NT2/D1 (cell line): Measurements from ENCODE around the gene BAIAP2L2.

Source experiments
- SUZ12 ChIP-seq: IDR thresholded peaks from 2 replicates; pipeline ENCODE4 v1.6.1; 2011; ENCODE audit not compliant: insufficient read length, insufficient read depth; ENCODE audit errors: extremely low read depth
- YY1 ChIP-seq: IDR thresholded peaks from 2 replicates; pipeline ENCODE4 v1.6.1; 2011; ENCODE audit not compliant: insufficient read length, insufficient read depth

DNA sequence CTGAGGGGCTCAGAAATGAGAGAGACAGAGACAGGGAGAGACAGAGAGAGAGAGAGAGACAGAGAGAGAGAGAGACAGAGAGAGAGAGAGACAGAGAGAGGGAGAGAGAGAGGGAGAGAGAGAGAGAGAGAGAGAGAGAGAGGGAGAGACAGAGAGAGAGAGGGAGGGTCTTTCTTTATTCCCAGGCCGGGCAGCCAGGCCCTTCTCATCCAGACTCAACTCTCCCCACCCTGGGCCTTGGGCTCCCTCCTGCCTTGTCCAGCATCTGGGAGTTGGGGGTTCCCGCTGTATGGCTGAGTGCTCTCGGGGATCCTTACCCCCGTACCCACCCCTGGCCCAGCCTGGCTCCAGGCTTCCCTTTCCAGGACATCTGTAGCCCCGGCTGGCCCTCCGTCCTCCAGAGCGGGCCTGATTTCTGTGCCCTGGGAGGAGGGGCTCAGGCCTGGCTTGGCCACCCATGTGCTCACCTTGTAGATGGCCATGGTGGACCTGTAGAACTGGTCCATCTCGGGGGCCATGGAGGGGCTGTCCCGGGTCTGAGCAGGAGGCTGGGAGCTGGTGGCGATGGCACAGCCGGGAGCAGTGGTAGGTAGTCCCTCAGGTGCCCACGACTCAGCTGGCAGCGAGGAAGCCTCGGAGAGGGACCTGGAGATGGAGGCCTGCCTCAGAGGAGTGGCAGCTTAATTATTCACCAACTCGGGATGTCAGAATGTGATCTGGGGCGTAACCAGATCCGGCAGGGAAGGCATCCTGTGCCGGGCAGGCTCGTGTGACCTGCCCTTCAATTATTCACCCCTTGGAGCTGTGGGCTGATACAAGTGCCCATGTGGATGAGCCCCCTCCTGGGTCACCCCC, at the start of gene BAIAP2L2:
- TF ChIP-seq SUZ12, result no peak
- TF ChIP-seq YY1, result no peak
